IMR-90 (cell line): ENCODE measurements around the gene FBXW2. TPM values are rescaled to one million over a fixed set of nuclear protein-coding genes. Genes with fewer than 3 reads are reported as not detected.

Source experiments
- ATAC-seq: fragments of 200-7000 bp; cut with Tn5 transposase; 2 replicates; pipeline ENCODE4 v1.9.1; 2020; ENCODE audit warnings: low read depth, mild to moderate bottlenecking, moderate library complexity
- BruUV-seq: library from RNA; stranded (reverse); fragments of 400-500 nt; replicated peaks from 2 replicates; lab custom pipeline; 2021; lab: Mats Ljungman, UMichigan
- CTCF ChIA-PET: fragments of 300-600 bp; formaldehyde crosslinking; extraction: SDS; loops from one replicate; lab custom pipeline; 2021; ENCODE audit warnings: antibody characterized with exemption; lab: Yijun Ruan, JAX
- POLR2A ChIA-PET: fragments of 300-600 bp; sonication (Branson Sonifier 250); formaldehyde crosslinking; loops from one replicate; lab custom pipeline; 2022; ENCODE audit warnings: antibody characterized with exemption; ENCODE audit not compliant: unreplicated experiment; lab: Charles Lee
- DNase-seq: peaks from one replicate; pipeline ENCODE4 v3.0.0; 2013
- H2AFZ ChIP-seq: replicated peaks from 2 replicates; pipeline ENCODE3; 2013; ENCODE audit warnings: low read length, mild to moderate bottlenecking; ENCODE audit not compliant: poor library complexity
- H2AK5ac ChIP-seq: 2 replicates; pipeline ENCODE4 v1.6.1; 2013; ENCODE audit warnings: low read depth, low read length, inconsistent platforms
- H2AK9ac ChIP-seq: replicated peaks from 2 replicates; pipeline ENCODE3; 2013; ENCODE audit warnings: mild to moderate bottlenecking, low read depth, low read length, moderate library complexity; ENCODE audit not compliant: poor library complexity
- H2BK120ac ChIP-seq: 2 replicates; pipeline ENCODE4 v1.6.1; 2013; ENCODE audit warnings: low read depth, low read length, inconsistent platforms
- H2BK15ac ChIP-seq: 3 replicates; pipeline ENCODE4 v1.6.1; 2013; ENCODE audit warnings: low read depth, low read length, inconsistent platforms
- H2BK20ac ChIP-seq: 2 replicates; pipeline ENCODE4 v1.6.1; 2013; ENCODE audit warnings: low read depth, mild to moderate bottlenecking, inconsistent platforms, low read length, moderate library complexity
- H2BK5ac ChIP-seq: 2 replicates; pipeline ENCODE4 v1.6.1; 2013; ENCODE audit warnings: mild to moderate bottlenecking, low read depth, low read length, inconsistent platforms; ENCODE audit not compliant: poor library complexity, severe bottlenecking
- H3K14ac ChIP-seq: replicated peaks from 2 replicates; pipeline ENCODE4 v1.6.1; 2013; ENCODE audit warnings: low read depth, low read length, inconsistent platforms
- H3K18ac ChIP-seq: 2 replicates; pipeline ENCODE4 v1.6.1; 2013; ENCODE audit warnings: low read depth, low read length, control low read depth
- H3K23ac ChIP-seq: 2 replicates; pipeline ENCODE4 v1.6.1; 2013; ENCODE audit warnings: low read depth, low read length, inconsistent platforms
- H3K27ac ChIP-seq: 2 replicates; pipeline ENCODE4 v1.5.1; 2013; ENCODE audit warnings: mild to moderate bottlenecking, control low read depth, low read length; ENCODE audit not compliant: insufficient read depth
- H3K27me3 ChIP-seq: 2 replicates; pipeline ENCODE4 v1.6.1; 2013; ENCODE audit warnings: low read length; ENCODE audit not compliant: control insufficient read depth, insufficient read depth
- H3K36me3 ChIP-seq: 2 replicates; pipeline ENCODE4 v1.6.1; 2013; ENCODE audit warnings: low read length, mixed read lengths; ENCODE audit not compliant: control insufficient read depth, insufficient read depth
- H3K4ac ChIP-seq: 2 replicates; pipeline ENCODE4 v1.6.1; 2013; ENCODE audit warnings: low read depth, low read length, inconsistent platforms
- H3K4me1 ChIP-seq: 2 replicates; pipeline ENCODE4 v1.6.1; 2013; ENCODE audit warnings: low read length, mixed read lengths; ENCODE audit not compliant: control insufficient read depth, insufficient read depth
- H3K4me2 ChIP-seq: 2 replicates; pipeline ENCODE4 v1.6.1; 2013; ENCODE audit warnings: low read depth, mild to moderate bottlenecking, control low read depth, low read length, moderate library complexity
- H3K4me3 ChIP-seq: 2 replicates; pipeline ENCODE4 v1.5.1; 2013; ENCODE audit warnings: low read depth, mild to moderate bottlenecking, control low read depth, low read length, moderate library complexity; ENCODE audit not compliant: insufficient read depth
- H3K56ac ChIP-seq: 2 replicates; pipeline ENCODE4 v1.6.1; 2013; ENCODE audit warnings: low read length, inconsistent platforms; ENCODE audit not compliant: insufficient read depth; ENCODE audit errors: extremely low read depth
- H3K79me1 ChIP-seq, 2 experiments: 2 replicates each; pipeline ENCODE4 v1.6.1; 2013; ENCODE audit warnings: low read length in 2 of 2, inconsistent platforms in 1 of 2, low read depth in 1 of 2
- H3K9ac ChIP-seq: 2 replicates; pipeline ENCODE4 v1.6.1; 2013; ENCODE audit warnings: low read depth, low read length, control low read depth
- H3K9me1 ChIP-seq: 2 replicates; pipeline ENCODE4 v1.6.1; 2013; ENCODE audit warnings: low read length, inconsistent platforms; ENCODE audit not compliant: insufficient read depth
- H3K9me3 ChIP-seq: 2 replicates; pipeline ENCODE4 v1.6.1; 2013; ENCODE audit warnings: low read length; ENCODE audit not compliant: control insufficient read depth, insufficient read depth
- H4K20me1 ChIP-seq: 2 replicates; pipeline ENCODE4 v1.6.1; 2013; ENCODE audit warnings: low read length, inconsistent platforms; ENCODE audit not compliant: insufficient read depth
- H4K5ac ChIP-seq: 2 replicates; pipeline ENCODE4 v1.6.1; 2013; ENCODE audit warnings: mild to moderate bottlenecking, low read depth, low read length, control low read depth
- H4K8ac ChIP-seq, 2 experiments: 2 replicates each; pipeline ENCODE4 v1.6.1; 2013; ENCODE audit warnings: low read depth in 2 of 2, low read length in 2 of 2, control low read depth in 1 of 2, inconsistent platforms in 1 of 2
- H4K91ac ChIP-seq: 2 replicates; pipeline ENCODE4 v1.6.1; 2013; ENCODE audit warnings: low read depth, low read length, inconsistent platforms; ENCODE audit not compliant: insufficient read depth
- BHLHE40 ChIP-seq: fragments of 150-350 bp; IDR thresholded peaks from 2 replicates; pipeline ENCODE4 v1.6.1; 2016; ENCODE audit warnings: mild to moderate bottlenecking, low read depth, low read length
- CEBPB ChIP-seq: IDR thresholded peaks from 2 replicates; pipeline ENCODE4 v1.6.1; 2012; ENCODE audit warnings: low read depth, low read length, improper control_type of control experiment
- CHD1 ChIP-seq: IDR thresholded peaks from 2 replicates; pipeline ENCODE4 v1.6.1; 2012; ENCODE audit warnings: low read depth, low read length, improper control_type of control experiment
- ELK1 ChIP-seq: fragments of 150-350 bp; IDR thresholded peaks from 2 replicates; pipeline ENCODE4 v1.6.1; 2016; ENCODE audit warnings: low read depth, mild to moderate bottlenecking, low read length, moderate library complexity, borderline replicate concordance
- FOS ChIP-seq: fragments of 150-350 bp; IDR thresholded peaks from 2 replicates; pipeline ENCODE4 v1.6.1; 2016; ENCODE audit warnings: low read depth, low read length
- MAFK ChIP-seq: IDR thresholded peaks from 2 replicates; pipeline ENCODE4 v1.6.1; 2012; ENCODE audit warnings: low read depth, low read length, improper control_type of control experiment
- MAZ ChIP-seq: IDR thresholded peaks from 2 replicates; pipeline ENCODE4 v1.6.1; 2012; ENCODE audit warnings: low read depth, mild to moderate bottlenecking, low read length, improper control_type of control experiment, moderate library complexity, borderline replicate concordance
- POLR2A ChIP-seq: IDR thresholded peaks from 2 replicates; pipeline ENCODE4 v1.6.1; 2012; ENCODE audit warnings: mild to moderate bottlenecking, low read depth, low read length
- RAD21 ChIP-seq: IDR thresholded peaks from 2 replicates; pipeline ENCODE4 v1.6.1; 2012; ENCODE audit warnings: low read length, improper control_type of control experiment
- RCOR1 ChIP-seq: IDR thresholded peaks from 2 replicates; pipeline ENCODE4 v1.6.1; 2012; ENCODE audit warnings: mild to moderate bottlenecking, low read length, improper control_type of control experiment; ENCODE audit not compliant: insufficient replicate concordance
- RFX5 ChIP-seq: IDR thresholded peaks from 2 replicates; pipeline ENCODE4 v1.8.0; 2012; ENCODE audit warnings: low read depth, mild to moderate bottlenecking, low read length, moderate library complexity
- SMC3 ChIP-seq: fragments of 150-350 bp; IDR thresholded peaks from 2 replicates; pipeline ENCODE4 v1.6.1; 2016; ENCODE audit warnings: low read depth, mild to moderate bottlenecking, antibody characterized with exemption, low read length, moderate library complexity
- WGBS, 2 experiments: methylation state at CpG; one replicate each; pipeline versions ENCODE4 v1.1.5 to v1.1.7; 2013; ENCODE audit warnings: missing lambda C conversion rate in 2 of 2; ENCODE audit not compliant: insufficient read length in 1 of 2; ENCODE audit errors: extremely low coverage in 2 of 2; 5-methylcytosine and 5-hydroxymethylcytosine counted together
- dilution Hi-C: fragments of 300-500 bp; cut with HindIII; formaldehyde crosslinking; loops from one replicate; pipeline ENCODE4 v1.14.3; 2018; ENCODE audit warnings: low sequenced_read_pairs; ENCODE audit not compliant: unreplicated experiment
- in situ Hi-C: fragments of 300-500 bp; cut with MboI; formaldehyde crosslinking; loops from 3 replicates; pipeline ENCODE4 v1.14.3; 2019; ENCODE audit warnings: low sequenced_read_pairs, inconsistent platforms, mixed read lengths
- intact Hi-C: fragments of 100-400 bp; cut with micrococcal nuclease; formaldehyde crosslinking; loops from 2 replicates; pipeline ENCODE4 v1.10.0; 2022
- polyA plus RNA-seq, 3 experiments: library from polyadenylated mRNA; depleted of rRNA; stranded (reverse); fragments of >200 nt; gene quantifications; 2 replicates each; pipeline ENCODE4 v1.2.3, GENCODE V29; 2012; ENCODE audit warnings: low replicate concordance in 1 of 3
- total RNA-seq: library from RNA; depleted of rRNA; stranded (reverse); fragments of >200 nt; gene quantifications from 2 replicates; pipeline ENCODE4 v1.2.3, GENCODE V29; 2012
- TF ChIP-seq, protein P1 (sequence below): fragments of 150-350 bp; IDR thresholded peaks from 2 replicates; pipeline ENCODE4 v1.6.1; 2017; ENCODE audit warnings: mild to moderate bottlenecking, antibody characterized with exemption, low read length, low read depth
- TF ChIP-seq, protein P2 (sequence below): conservative IDR thresholded peaks from 2 replicates; pipeline ENCODE4 v1.5.1; 2012; ENCODE audit warnings: mild to moderate bottlenecking, low read depth, low read length, improper control_type of control experiment

Gene FBXW2
- total and polyA plus RNA-seq, 2 of the 4 experiments (the other 2 are of a cell fraction) = 27.1 to 43.5 TPM

- TF ChIP-seq RFX5 (no peak), MAZ (no peak), FOS (no peak), CEBPB (no peak), CHD1 (no peak), BHLHE40 (no peak), MAFK (no peak), POLR2A (no peak), RCOR1 (no peak), RAD21 (no peak), ELK1 (no peak), SMC3 (no peak)
- TF ChIP-seq, protein P1, sequence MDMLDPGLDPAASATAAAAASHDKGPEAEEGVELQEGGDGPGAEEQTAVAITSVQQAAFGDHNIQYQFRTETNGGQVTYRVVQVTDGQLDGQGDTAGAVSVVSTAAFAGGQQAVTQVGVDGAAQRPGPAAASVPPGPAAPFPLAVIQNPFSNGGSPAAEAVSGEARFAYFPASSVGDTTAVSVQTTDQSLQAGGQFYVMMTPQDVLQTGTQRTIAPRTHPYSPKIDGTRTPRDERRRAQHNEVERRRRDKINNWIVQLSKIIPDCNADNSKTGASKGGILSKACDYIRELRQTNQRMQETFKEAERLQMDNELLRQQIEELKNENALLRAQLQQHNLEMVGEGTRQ = no peak
- TF ChIP-seq, protein P2, sequence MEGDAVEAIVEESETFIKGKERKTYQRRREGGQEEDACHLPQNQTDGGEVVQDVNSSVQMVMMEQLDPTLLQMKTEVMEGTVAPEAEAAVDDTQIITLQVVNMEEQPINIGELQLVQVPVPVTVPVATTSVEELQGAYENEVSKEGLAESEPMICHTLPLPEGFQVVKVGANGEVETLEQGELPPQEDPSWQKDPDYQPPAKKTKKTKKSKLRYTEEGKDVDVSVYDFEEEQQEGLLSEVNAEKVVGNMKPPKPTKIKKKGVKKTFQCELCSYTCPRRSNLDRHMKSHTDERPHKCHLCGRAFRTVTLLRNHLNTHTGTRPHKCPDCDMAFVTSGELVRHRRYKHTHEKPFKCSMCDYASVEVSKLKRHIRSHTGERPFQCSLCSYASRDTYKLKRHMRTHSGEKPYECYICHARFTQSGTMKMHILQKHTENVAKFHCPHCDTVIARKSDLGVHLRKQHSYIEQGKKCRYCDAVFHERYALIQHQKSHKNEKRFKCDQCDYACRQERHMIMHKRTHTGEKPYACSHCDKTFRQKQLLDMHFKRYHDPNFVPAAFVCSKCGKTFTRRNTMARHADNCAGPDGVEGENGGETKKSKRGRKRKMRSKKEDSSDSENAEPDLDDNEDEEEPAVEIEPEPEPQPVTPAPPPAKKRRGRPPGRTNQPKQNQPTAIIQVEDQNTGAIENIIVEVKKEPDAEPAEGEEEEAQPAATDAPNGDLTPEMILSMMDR = no peak
- Histone ChIP-seq H3K18ac (no peak overlapping the region), H3K56ac (no peak overlapping the region), H4K91ac (no peak overlapping the region), H3K4me2 (no peak overlapping the region), H3K4me3 (no peak overlapping the region), H4K8ac (no peak overlapping the region), H3K27ac (no peak overlapping the region), H3K4me1 (no peaks in the 10 kb centered on the region), H3K23ac (no peak overlapping the region), H3K79me1 (peaks cover 32 to 41% of the 10 kb centered on the region in 2 experiments), H3K9me1 (peaks cover 3% of the 10 kb centered on the region), H2BK5ac (no peak overlapping the region), H2AK9ac (no peak overlapping the region), H2BK20ac (no peak overlapping the region), H3K4ac (no peak overlapping the region), H3K9ac (no peak overlapping the region), H4K5ac (no peak overlapping the region), H3K14ac (no peak overlapping the region), H2BK15ac (no peak overlapping the region), H4K20me1 (no peaks in the 10 kb centered on the region; the same call in 1 of the 2 replicates), H3K36me3 (peaks cover 16% of the 10 kb centered on the region), H3K27me3 (no peaks in the 10 kb centered on the region), H2BK120ac (no peak overlapping the region), H2AFZ (no peak overlapping the region), H3K9me3 (no peaks in the 10 kb centered on the region), H2AK5ac (no peak overlapping the region)
- dilution Hi-C loops (no loop called here), in situ Hi-C loops (no loop called here), intact Hi-C loops (no loop called here)
- POLR2A ChIA-PET = interaction anchor here (0.5 kb wide), 1 partner anchor 17 kb away, joined by 6 read pairs; no protein-coding TSS in a partner anchor
- WGBS, 2 experiments = 100% methylated on average over 2 of the region's 5 CpGs; no CpG with 5 or more reads in 1 of the 2 experiments
- CTCF ChIA-PET = no interaction called here
- no TSS peak for BruUV-seq
- DNase-seq (no peak), ATAC-seq (no peak)
Measured at GRCh38 chr9:120777229-120777628, 16.0 kb downstream of the FBXW2 start.
